ENCODE data around the gene RSRC1.
"Not testable (repeated sequence)": the region's sequence is repeated elsewhere in the genome, so short reads cannot be mapped to it uniquely, and the experiment has no call there.

Gene RSRC1

DNA sequence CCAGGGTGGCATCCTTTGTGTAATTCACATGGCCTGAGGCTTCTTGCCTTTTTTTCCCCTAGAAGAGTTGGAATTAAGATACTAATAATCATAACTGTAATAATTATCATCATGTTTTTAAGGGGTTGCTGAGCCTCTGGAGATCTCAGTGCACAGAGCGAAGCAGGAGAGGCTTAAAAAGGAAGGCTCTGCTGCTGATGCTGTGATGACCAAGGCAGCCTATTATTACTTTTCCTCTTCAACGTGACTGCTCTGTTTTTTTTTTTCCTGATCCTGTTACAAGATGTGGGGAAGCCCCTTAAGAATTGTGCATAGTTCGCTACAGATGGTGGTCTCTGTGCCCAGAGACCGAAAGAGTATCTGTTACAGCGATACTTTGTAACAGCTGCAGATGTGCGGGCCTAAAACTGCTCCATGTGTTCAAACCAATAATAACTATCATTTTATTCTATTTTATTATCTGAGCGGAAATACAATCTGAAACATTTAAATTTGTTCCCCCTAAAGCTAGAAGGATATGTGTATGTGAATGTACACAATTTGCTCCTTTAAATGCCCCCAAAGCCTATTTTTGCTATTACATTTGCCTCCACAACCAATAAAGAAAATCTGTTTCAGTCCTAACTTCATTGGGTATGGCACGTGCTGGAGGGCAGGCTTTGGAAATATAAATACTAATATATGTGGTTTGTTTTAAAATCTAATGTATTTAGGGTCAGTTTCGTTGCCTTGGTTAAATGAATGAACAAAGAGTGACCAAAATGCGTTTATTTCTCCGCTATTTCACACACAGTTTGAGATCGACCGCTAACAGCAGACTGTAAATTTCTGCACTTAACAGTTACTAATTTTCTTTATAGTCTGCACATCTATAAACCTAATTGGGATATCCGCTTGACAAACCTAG lies 8.3 kb upstream of the RSRC1 start:
- DNase-seq, result no peak

DNA sequence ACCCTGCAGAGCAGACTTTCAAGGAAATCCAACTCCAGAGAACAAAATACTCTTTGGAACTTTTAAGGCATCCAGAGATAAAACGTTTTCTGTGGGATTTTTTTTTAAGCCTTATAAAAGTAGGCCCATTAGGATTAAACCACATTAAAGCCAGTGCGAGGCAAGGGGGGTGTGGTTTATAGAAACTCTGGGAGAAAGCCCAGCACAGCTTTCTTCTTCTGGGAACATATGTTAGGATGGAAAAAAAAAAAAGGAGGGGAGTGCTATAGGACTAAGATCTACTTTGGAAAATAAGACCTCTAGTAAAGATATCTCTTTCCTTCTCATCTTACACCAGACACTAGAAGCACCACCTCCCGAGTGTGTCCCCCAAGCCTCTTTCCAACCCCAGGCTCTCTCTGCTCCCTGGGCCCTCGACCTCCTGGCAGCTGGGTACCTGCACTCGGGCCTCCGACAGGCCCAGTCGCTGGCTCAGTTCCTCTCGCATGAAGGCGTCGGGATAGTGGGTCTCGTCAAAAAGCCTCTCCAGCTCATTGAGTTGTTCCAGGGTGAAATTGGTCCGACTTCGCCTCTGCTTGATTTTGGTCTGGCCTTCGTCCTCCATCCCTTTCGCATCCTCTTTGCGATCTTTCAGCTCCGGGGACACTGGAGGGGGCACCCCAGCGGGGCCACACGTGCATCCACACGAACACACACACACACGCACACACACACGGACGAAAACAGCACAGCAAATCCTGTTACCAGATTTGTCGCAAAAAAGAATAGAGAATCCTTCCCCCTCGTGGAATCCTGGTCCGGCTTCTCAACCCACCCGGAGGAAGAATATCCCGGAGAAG lies 7.4 kb upstream of the RSRC1 start:
- no peak for DNase-seq

DNA sequence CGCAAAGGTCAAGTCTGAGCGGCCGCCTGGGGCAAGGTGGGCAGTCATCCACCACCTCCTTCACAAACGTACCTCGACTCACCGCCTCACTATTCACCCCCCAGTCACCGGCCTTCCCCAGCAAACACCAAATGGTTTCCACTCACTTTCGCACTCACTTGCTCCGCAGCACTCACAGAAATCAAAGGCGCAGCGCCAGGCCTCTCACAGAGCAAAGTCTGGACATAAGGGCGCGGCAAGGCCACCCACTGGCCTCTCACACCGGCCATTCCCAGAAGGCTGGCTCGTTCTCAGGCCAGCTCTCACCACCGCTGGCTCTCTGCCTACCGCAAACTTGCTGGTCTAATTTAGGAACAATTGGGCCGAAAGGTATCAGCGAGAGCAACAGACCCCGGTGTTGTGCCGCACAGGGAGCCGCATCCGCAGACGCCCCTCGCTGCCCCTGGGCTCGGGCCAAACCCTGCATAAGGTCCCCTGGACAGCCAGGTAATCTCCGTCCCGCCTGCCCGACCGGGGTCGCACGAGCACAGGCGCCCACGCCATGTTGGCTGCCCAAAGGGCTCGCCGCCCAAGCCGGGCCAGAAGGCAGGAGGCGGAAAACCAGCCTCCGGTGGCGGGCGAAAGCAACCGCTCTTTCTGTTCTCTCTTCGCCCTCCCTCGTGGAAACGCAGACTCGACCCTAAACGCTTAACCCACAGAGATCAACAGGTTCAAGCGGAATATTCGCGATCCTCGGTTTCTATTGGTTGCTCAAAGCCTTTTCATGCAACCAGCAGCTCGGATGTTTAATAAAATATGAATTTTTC lies 6.6 kb upstream of the RSRC1 start:
- no peak for DNase-seq

DNA sequence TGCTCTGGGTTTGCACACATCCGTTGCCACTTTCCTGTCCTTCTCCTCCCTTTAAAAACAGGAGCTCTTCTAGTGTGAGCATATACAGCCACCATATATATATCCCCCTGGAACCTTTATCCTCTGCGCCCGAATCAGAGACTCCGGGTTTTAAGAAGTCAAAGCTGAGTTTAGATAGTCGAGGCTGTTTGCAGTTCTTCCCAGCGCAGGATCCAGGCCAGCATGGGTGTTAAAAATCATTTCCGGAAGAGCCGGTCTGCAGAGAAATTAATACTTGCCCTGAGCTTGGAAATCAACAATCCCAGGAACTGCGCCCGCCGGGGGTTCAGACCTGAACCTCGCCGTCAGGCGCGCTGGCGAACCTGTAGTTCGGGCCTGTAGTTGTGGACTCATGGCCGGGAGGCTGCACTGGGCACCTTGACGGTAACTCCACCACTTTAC lies 6.0 kb upstream of the RSRC1 start:
- DNase-seq, result no peak

DNA sequence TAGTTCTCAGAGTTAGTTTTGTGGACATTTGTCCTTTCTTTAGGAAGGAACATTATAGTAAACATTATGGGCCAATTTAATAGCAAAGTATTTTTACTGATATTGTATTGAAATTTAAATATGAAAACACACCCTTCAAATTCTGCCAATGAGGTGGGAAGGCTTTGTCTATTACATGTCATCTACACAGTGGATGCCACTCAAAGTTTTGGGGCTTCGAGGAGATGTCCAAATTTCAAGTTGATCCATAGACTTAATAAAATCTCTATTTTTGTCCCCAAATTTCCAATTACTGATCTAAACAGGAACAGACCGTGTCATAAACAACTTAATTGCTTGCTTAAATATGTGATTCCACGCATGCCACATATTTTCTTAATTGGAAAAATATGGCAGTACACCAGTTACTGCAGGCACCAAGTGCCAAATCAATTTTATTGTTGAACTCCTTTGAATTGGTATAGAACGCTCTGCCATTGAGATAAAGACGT lies 5.4 kb upstream of the RSRC1 start:
- no peak for DNase-seq

DNA sequence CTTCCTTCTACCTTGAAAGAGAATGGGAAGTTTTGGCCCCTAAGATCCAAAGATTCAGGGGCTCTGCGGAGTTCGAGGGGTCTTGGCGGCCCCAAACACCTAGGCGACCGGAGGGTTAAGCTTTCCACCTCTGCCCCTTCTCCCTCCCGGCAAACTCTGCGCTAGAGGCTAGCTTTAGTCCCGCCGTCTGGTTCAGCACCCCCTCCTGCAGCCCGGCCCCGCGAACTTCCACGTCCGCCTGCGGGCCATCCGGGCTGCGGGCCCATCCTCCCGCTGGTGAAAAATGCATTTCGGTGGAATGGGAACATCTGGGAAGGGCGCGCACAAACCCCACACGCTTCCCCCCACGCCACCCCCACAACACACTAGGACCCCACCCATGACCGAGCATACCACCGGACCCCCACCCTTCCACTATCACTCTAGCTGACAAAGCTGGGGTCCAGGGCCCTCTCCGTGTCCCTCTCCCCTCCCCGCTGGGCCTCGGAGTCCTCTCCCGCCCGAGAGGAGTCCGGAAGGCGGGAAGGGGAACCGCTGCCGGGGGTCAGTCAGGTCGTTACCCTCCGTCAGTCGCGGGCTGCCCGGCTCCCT lies 4.7 kb upstream of the RSRC1 start:
- no peak for DNase-seq

DNA sequence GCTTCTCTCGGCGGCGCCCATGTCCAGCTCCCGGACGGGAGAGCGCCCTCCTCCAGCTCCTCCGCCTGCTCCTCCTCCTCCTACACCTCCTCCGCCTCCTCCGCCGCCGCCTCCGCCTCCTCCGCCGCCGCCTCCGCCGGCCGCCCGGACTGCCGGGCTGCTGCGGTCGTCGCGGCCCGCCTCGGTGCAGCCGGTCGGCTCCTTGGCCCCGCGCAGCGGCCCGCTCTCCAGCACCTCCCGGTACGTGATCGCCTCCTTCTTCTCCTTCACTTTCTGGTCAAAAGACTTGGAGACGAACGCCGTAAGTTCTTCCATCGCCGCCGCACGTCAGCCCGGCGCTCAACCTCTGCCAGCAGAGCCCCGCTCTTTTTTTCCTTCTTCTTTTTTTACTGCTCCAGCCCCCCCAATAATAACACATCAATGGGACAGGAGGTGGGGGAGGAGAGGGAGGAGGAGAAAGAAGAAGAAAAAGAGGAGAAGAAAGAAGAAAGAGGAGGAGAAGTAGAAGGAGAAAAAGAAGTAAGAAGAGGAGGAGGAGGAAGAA lies 4.1 kb upstream of the RSRC1 start:
- no peak for DNase-seq

DNA sequence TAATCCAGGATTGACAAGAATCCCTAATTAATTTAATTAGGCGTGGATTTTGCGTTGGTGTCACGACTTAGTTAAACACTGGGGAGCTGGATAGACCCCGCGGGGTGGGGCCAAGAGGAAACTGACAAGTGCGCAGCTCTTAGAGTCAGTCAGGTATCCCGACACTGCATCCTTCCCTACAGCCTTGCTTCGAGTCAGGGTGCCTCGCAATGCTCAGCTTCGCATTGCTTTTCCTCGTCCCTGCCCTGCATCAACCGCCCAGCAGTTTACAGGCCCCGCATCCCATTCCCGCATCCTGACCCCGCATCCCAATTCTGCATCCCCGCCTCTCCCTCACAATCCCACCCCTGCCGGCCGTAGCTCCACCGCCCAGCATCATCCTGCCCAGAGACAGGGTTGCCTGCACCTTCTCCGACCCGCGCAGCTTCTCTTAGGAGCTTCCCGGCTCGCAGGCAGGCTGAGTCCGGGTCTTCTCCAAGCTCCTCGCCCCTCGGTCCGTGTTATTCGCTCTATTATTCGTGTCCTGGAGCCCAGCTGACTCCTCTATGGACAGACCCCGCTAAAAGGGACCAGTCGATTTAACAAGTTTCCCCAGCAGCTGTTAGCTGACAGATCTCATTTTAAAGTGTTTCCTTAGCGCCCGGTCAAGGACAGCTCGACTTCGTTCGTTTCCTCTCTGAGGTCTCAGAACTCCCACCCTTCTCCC lies 3.0 kb upstream of the RSRC1 start:
- DNase-seq, result no peak

DNA sequence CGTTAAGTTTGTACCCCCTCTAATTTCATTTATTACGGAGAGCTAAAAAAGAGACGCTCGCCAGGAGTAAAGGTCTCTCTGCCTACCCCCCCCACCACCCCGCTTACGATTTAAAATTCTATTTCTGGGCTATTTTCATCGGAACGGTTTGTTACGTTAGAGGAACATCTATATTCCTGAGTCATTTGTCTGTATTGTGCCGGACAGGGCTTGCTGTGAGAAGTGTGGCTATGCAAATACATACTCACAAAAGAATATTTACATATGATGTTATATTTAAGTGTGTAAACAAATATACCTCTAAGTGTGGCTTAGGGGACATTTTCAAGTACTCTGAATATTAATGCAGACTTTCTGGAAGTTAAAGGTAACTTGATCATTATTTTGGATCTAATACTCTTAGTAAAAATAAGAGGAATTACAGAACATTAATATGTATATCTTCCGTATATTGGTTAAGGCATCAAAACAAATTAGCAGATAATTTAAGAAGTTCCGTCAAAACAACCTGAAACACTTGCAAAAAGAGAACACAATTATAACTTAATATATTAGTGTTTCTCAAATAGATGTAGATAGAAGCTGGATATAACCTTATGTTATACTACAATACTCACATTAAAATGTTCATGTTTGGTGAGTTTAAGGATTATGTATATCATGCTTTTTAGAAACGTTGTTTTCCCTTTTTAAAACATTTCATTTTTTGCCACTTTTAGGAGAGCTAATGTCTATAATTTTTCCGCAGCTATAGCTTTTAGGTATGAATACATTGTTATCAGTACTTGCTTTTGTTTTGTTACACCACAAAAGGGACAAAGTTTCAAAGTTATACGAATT lies 2.1 kb upstream of the RSRC1 start:
- no peak for DNase-seq

DNA sequence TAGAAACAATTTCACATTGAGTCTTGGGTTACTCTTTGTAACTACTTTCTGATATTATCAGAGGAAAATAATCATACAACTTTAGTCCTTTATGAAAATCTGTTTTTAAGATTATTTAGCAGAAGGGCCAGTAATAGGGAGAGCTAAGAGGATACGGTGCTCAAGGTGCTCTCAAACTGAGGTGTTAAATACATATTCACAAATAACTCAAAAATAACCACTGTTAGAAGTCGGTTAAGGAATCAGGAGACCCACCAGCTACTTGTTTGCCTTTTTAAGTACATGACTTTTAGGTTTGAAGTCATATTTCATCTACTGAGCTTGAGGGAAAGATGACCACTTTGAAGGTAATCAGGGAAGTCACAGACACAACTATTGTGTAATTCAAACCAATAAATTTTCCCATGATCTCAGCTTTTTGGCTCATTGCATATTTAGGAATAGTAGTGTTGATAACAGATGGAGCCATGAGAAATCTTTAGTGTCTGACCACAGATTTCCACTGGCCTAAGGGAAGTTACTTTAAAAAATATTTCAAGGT lies 1.4 kb upstream of the RSRC1 start:
- no peak for DNase-seq

DNA sequence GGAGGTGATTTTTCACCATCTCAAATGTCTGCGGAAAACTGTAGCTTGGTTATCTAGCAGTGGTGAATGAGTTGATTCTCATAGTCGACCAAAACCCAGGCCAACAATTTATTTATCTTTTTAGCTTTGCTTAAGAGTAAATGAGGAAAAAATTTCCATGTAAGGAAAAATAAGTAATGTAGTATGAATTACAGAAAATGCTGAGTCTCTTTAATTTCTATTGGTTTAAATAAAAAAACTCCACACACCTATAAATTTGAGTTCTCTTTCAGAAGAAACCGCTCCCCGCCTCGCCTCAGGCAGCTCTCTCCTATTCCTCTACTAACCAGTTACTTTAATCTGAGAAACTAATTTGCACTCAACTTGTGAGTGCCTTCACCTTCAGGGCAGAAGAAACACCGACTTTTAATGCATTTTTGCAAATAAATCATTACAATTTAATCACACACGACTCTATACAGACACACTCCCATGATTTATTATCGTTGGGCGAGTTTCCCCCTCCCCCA lies 540 bp upstream of the RSRC1 start:
- no peak for DNase-seq

DNA sequence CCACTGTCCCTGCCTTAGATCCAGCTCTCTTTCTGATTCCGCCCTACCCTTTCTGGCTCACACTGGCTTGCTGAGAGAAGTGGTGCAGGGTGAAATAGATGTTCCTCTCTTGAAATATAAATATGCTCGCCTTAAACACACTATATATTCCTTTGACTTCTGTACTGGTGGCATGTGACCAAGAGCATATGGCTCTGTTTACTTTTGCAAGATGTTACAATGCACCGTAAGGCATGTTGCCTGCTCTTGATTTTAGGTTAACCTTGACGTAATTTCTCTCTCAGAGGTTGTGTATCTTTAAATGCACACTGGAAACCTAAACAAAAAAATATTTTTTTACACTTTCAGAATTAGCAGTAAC lies 749 bp downstream of the RSRC1 start:
- no peak for DNase-seq

DNA sequence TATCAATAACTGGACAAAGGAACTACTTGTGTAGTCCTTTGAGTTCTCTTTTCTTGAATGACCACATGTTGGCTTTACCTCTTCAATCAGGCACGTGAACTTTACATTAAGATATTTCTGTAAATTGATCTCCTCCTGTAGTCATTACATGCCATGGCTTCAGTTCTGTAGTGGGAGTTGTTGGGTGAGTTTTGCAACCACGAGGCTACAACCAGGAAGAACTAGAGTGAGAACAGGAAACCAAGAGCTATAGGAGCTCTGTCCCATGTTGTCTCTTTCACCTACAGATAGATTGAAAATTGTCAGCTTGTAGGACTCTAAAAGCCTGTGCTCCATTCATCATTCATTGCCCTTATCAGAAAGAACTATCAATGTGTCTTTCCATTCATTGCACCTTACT lies 2.0 kb downstream of the RSRC1 start:
- no peak for DNase-seq

DNA sequence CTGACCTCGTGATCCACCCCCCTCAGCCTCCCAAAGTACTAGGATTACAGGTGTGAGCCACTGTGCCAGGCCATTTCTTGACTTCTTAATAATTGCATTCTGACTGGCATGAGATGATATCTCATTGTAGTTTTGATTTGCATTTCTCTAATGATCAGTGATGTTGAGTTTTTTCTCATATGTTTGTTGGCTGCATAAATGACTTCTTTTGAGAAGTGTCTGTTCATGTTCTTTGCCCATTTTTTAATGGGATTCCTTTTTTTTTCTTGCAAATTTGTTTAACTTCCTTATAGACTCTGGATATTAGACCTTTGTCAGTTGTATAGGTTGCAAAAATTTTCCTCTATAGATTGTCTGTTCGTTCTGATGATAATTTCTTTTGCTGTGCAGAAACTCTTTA lies 3.7 kb downstream of the RSRC1 start:
- not testable (repeated sequence) for DNase-seq

DNA sequence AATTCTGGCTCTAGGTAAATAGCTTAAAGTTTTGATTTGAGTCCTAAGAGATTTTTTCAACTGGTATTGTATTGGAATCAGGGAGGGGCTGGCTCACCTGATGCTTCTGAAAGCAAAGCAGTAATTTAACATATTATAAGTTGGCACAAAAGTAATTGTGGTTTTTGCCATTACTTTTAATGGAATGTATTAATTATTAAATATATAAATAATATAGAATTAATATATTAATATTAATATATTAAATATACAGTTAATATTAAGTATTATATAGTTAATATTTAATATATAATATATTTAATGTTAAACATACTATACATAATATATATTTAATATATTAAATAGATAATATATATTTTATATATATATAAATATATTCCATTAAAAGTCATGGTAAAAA lies 10.4 kb downstream of the RSRC1 start:
- no peak for DNase-seq

DNA sequence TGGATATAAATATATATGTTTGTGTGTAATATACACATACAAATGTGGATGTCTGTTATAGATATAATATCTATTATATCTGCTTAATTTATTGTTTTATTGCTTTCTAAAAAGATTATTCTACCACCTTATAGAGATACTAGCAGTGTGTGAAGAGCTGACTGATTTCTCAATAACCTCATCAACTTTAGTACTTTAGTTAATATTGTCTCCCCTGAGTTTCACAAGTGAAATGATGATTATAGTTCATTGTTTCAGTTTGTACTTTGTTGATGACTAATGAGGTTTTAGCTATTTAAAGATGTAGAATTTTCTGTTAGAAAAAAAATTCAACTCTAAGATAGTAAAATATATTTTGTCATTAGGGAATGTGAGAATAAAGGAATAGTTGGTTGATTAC lies 11.4 kb downstream of the RSRC1 start:
- no peak for DNase-seq

DNA sequence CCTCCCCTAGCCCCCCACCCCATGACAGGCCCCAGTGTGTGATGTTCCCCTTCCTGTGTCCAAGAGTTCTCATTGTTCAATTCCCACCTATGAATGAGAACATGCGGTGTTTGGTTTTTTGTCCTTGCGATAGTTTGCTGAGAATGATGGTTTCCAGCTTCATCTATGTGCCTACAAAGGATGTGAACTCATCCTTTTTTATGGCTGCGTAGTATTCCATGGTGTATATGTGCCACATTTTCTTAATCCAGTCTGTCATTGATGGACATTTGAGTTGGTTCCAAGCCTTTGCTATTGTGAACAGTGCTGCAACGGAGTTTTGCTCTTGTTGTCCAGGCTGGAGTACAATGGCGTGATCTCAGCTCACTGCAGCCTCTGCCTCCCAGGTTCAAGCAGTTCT lies 12.8 kb downstream of the RSRC1 start:
- not testable (repeated sequence) for DNase-seq

DNA sequence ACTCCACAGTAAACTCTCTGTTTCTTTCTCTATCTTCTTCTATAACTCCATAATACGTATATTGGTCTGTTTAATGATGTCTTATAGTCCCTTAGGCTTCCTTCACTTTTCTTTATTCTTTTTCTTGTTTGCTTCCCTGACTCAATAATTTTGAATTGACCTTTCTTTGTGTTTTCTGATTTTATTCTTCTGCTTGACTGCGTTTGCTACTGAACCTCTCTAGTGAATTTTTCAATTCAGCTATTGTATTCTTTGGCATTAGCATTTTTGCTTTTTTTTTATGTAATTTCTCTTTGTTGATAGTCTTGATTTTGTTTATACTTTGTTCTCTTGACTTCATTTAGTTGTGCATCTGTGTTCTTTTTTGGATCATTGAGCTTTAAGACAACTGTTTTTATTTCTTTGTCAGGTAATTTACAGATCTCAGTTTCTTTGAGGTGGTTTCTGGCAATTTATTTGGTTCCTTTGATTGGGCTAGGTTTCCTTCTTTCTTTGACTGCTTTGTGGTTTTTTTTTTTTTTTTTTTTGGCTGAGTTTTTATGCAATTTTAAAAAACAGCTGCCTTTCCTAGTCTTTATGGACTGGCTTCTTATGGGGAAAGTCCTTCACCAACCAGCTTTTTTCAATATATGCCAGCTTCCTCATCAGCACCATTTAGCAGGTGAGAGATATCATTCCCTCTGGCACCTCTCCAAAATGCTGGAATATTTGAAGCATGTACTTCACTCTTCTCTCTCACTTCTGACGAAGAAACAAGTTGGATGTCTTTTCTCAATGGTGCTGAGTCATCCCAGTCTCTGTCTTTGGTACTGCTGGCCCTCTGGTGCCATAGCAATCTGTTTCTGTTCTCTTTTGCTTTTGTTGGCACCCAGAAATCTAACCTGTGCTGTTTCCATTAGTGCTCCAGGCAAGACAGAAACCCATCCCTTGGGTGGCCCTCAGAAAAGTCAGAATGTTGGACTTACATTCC lies 17.6 kb downstream of the RSRC1 start:
- DNase-seq, result no peak

DNA sequence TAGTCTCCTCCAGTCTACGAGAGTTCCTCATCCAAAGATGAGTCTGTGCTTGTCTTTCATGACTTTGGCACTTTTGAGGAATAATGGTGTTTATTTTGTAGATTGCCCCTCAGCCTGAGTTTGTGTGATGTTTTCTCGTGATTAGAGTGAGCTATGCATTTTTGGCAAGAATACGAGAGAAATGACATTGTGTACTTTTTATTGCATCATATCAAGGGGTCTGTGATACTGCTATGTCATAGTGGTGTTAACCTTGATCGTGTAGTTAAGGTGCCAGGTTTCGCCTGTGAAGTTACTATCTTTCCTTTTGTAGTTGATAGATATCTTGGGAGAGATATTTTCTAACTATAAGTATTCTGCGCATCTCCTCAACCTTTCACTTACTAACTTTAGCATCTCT lies 18.9 kb downstream of the RSRC1 start:
- DNase-seq, result no peak

Data from CD4-positive, alpha-beta T cell treated with Interferon gamma for 1 hour (primary cell).